ENCODE measurements around the gene CSNK1G1.
"Not testable (repeated sequence)": the region's sequence is repeated elsewhere in the genome, so short reads cannot be mapped to it uniquely, and the experiment has no call there.

The CSNK1G1 gene

GRCh38 chr15:64348455-64348854 is 7.5 kb downstream of the CSNK1G1 start:
- no peak for DNase-seq

GRCh38 chr15:64346242-64346641 is 9.7 kb downstream of the CSNK1G1 start:
- DNase-seq, result not testable (repeated sequence)

DNA sequence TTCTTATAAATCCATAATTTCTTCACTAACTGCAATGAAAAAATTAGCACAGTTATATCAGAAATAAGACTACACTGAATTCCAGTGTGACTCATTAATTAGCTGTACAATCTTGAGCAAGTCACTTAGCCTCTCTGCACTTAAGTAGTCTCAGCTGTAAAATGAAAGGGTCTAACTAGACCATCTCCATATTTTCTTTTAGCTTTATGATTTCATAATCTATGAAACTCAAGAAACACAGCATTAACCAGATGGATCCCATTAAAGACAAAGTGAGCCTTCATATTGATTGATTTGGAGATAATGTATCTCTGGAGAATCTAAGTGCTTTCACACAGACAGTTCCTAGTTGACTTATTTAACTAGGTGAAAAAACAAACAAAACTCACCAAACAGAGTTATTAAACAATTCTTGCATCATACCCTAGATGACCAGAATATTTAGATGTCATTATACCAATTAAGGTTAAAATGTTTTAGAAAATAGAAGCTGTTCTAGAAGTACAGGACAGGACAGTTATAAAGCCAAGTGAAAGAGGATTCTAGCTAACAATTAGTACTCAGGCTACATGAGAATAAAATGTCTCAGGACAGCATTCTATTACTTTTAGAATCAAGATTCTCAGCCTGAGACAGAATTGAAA is 11.2 kb downstream of the CSNK1G1 start:
- no peak for DNase-seq

- DNase-seq, result no peak
These were observed 12.1 kb downstream of the CSNK1G1 start for GRCh38 chr15:64343841-64344240.

GRCh38 chr15:64343222-64343621 is 12.8 kb downstream of the CSNK1G1 start:
- no peak for DNase-seq

DNA sequence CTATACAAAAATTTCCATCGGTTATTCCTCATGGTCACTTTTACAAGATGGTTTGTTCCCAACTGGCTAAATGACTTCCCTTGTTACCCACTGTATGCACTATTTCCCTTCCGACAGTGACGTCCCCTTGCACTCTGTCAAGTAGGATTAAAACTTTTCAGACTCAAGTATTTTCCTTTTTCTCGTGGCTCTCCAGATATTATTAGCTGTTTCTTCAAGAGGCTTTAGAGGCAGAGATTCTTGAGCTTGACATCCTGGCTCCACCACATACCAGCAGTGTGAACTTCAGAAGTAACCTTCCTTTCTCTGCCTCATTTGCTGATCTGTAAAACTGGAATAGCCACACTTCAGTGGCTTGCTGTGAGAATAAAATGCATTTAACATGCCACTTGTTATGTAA is 14.0 kb downstream of the CSNK1G1 start:
- no peak for DNase-seq

DNA sequence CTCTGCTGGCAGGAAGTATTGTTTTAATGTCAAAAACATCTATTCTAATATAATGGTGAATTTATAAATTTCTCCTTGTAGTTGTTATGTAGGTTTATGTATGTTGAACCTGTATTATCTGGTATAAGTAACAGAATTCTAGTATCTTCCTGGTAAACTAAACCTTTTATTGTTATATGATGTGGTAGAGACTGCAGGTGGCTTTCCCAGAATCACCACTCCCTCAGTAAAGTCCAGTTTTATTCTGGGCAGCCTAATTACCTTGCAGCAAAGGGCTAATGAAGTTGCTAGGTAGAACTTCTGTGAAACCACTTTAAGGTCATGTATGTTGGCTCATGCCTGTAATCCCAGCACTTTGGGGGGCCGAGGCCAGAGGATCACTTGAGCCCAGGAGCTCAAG is 15.6 kb downstream of the CSNK1G1 start:
- no peak for DNase-seq

GRCh38 chr15:64337761-64338160 is 18.2 kb downstream of the CSNK1G1 start:
- DNase-seq, result no peak

- no peak for DNase-seq
These were observed 21.7 kb downstream of the CSNK1G1 start for GRCh38 chr15:64333986-64334929.

DNA sequence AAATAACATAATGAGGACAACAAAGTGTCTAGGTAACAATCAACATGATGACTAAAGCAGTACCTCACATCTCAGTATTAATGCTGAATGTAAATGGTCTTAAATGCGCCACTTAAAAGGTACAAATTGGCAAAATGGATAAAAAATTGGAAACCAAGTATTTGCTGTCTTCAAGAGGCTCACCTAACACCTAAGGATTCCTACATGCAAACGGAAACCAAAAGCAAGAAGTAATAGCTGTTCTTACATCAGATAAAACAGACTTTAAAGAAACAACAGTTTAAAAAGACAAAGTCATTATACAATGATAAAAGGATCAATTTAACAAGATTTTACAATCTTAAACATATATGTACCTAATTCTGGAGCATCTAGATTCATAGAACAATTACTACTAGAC is 22.5 kb downstream of the CSNK1G1 start:
- DNase-seq, result no peak

- not testable (repeated sequence) for DNase-seq
These were observed 24.3 kb downstream of the CSNK1G1 start for GRCh38 chr15:64331668-64332067.

- not testable (repeated sequence) for DNase-seq
These were observed 29.0 kb downstream of the CSNK1G1 start for GRCh38 chr15:64326975-64327374.

DNA sequence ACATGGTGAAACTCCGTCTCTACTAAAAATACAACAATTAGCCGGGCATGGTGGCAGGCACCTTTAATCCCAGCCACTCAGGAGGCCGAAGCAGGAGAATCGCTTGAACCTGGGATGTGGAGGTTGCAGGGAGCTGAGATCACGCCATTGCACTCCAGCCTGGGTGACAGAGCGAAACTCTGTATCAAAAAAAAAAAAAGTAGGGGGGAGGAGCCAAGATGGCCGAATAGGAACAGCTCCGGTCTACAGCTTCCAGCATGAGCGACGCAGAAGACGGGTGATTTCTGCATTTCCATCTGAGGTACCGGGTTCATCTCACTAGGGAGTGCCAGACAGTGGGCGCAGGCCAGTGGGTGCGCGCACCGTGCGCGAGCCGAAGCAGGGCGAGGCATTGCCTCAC is 29.5 kb downstream of the CSNK1G1 start:
- not testable (repeated sequence) for DNase-seq

DNA sequence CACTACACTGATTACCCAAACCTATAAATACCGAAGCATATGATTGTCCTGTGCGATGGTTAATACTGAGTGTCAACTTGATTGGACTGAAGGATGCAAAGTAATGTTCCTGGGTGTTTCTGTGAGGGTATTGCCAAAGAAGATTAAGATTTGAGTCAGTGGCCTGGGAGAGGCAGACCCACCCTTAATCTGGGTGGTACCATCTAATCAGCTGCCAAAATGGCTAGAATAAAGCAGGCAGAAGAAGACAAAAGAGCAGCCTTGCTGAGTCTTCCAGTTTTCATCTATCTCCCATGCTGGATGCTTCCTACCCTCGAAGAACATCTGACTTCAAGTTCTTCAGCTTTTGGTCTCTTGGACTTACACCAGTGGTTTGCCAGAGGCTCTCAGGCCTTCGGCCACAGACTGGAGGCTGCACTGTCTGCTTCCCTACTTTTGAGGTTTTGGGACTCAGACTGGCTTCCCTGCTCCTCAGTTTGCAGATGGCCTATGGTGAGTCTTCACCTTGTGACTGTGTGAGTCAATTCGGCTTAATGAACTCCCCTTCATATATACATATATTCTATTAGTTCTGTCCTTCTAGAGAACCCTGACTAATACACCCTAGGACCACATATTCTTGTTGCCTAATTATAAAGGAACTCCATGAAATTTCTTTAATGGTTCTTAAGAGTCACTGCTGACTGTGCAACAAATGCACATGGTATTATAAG is 31.7 kb downstream of the CSNK1G1 start:
- DNase-seq, result no peak

GRCh38 chr15:64315216-64315615 is 40.8 kb downstream of the CSNK1G1 start:
- no peak for DNase-seq

- no peak for DNase-seq
These were observed 41.5 kb downstream of the CSNK1G1 start for GRCh38 chr15:64314456-64314855.

DNA sequence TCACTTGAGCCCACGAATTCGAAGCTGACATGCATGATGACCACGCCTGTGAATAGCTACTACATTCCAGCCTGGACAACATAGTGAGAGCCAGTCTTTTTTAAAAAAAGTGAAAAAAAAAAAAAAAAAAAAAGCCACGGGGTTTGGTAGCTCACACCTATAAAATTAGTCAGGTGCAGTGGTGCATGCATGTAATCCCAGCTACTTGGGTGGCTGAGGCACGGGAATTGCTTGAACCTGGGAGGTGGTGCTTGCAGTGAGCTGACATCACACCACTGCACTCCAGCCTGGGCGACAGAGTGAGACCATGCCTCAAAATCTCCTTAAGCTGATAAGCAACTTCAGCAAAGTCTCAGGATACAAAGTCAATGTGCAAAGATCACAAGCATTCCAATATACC is 44.4 kb downstream of the CSNK1G1 start:
- DNase-seq, result no peak

- no peak for DNase-seq
These were observed 45.9 kb downstream of the CSNK1G1 start for GRCh38 chr15:64310036-64310435.

GRCh38 chr15:64305261-64305660 is 50.7 kb downstream of the CSNK1G1 start:
- no peak for DNase-seq

GRCh38 chr15:64289550-64289949 is 66.4 kb downstream of the CSNK1G1 start:
- DNase-seq, result no peak

- DNase-seq, result no peak
These were observed 67.0 kb downstream of the CSNK1G1 start for GRCh38 chr15:64288999-64289398.

DNA sequence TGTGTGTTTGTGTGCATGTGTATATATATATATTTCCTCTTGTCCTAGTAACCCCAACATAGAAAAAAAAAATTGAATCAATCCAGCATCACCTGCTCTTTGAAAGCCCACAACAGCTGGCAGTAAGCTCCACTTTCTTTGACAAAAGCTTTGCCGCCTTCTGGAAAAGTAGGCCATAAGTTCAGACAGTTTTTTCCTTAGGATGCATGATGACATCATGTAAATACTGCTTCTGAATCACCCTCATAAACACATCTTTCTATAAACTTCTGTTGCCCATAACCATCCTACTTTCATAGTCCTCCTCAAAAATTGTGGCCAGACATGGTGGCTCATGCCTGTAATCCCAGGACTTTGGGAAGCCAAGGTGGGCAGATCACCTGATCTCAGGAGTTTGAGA is 67.4 kb downstream of the CSNK1G1 start:
- DNase-seq, result no peak

DNA sequence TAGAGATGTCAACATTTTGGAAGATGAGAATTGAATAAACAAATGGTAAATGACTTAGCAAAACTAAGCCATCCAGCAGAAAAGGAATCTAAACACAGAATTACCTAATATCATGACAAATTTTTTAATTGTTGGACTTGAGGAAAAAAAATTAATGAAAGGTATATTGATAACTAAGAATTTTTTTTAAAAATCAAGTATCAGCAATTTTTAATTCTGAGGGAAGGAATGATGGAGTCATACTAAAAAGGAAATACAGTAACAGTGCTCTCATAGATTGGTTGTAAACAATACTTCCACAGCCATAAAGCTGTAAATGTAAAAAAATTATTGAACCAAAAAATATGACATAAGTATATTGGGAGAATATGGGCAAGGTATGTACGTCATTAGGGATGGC is 68.0 kb downstream of the CSNK1G1 start:
- DNase-seq, result no peak

- DNase-seq, result peak in 1 of 2 experiments; percentile 5
These were observed 69.5 kb downstream of the CSNK1G1 start for GRCh38 chr15:64286473-64286872.

Data from NCI-H446 (cell line).